Vagina (tissue), 2 donors: Measurements from ENCODE around the gene DPP6. TPM values are rescaled to one million over a fixed set of nuclear protein-coding genes. Genes with fewer than 3 reads are reported as not detected.

Experiments
- DNase-seq, 2 donors: peaks; one replicate each; pipeline ENCODE4 v3.0.0-alpha.2; 2017; ENCODE audit errors: extremely low spot score in 2 of 2
- H3K27ac ChIP-seq: fragments of 200-600 bp; sonication (generic); one replicate; pipeline ENCODE4 v1.5.1; 2019
- H3K27me3 ChIP-seq: fragments of 200-600 bp; sonication (generic); one replicate; pipeline ENCODE4 v1.5.1; 2019
- H3K36me3 ChIP-seq, 2 donors: fragments of 200-600 bp; sonication (generic); one replicate each; pipeline ENCODE4 v1.5.1; 2017 to 2019
- H3K4me1 ChIP-seq: fragments of 200-600 bp; sonication (generic); one replicate; pipeline ENCODE4 v1.5.1; 2019
- H3K4me3 ChIP-seq, 2 donors: fragments of 200-600 bp; sonication (generic); 1 replicate in 1 of 2; 2 replicates in 1 of 2; pipeline ENCODE4 v1.5.1; 2016 to 2019
- H3K9me3 ChIP-seq: fragments of 200-600 bp; sonication (generic); one replicate; pipeline ENCODE4 v1.5.1; 2019
- CTCF ChIP-seq, 3 experiments: fragments of 450-650 bp in 2 of 3; fragments of 200-600 bp in 1 of 3; sonication (generic) in 1 of 3; IDR thresholded peaks; one replicate each; pipeline ENCODE4 v1.5.1; 2017 to 2019; ENCODE audit warnings: antibody characterized with exemption in 3 of 3, mild to moderate bottlenecking in 2 of 3, moderate library complexity in 2 of 3
- POLR2A ChIP-seq, 2 donors: fragments of 450-650 bp; IDR thresholded peaks; one replicate each; pipeline ENCODE4 v1.6.1; 2017; ENCODE audit warnings: antibody characterized with exemption in 2 of 2, mild to moderate bottlenecking in 2 of 2, moderate library complexity in 2 of 2
- POLR2AphosphoS5 ChIP-seq, 2 donors: sonication (generic); formaldehyde crosslinking; IDR thresholded peaks; one replicate each; pipeline ENCODE4 v1.9.0; 2017; ENCODE audit warnings: antibody characterized with exemption in 2 of 2, mild to moderate bottlenecking in 2 of 2, low read depth in 1 of 2; ENCODE audit not compliant: insufficient read depth in 1 of 2
- intact Hi-C: fragments of 100-400 bp; cut with DNase I; formaldehyde crosslinking; loops from one replicate; pipeline ENCODE4 v1.15.1; 2023
- total RNA-seq: library from RNA; depleted of rRNA; stranded (reverse); fragments of >200 nt; gene quantifications from one replicate; pipeline ENCODE4 v1.2.3, GENCODE V29; 2016

Gene DPP6
- total RNA-seq, 1 donor from 2014 or later, result 7.9 TPM

- intact Hi-C loops, result no loop called here
- H3K36me3 ChIP-seq, result no peaks in the 10 kb centered on the region
- no peaks in the 10 kb centered on the region for H3K9me3 ChIP-seq
- no peak for TF ChIP-seq CTCF (IDR thresholded peaks at IDR 0.05)
- TF ChIP-seq POLR2A (IDR thresholded peaks at IDR 0.05), result no peak
- no peak for TF ChIP-seq POLR2AphosphoS5 (IDR thresholded peaks at IDR 0.05; ENCODE audit: insufficient read depth in 1 of 2, low read depth in 1 of 2)
- H3K27me3 ChIP-seq, result no peaks in the 10 kb centered on the region
- no peaks in the 10 kb centered on the region for H3K4me1 ChIP-seq
- no peak overlapping the region for H3K27ac ChIP-seq
- DNase-seq, result no peak
- no peak overlapping the region for H3K4me3 ChIP-seq
These were observed 179.5 kb downstream of the DPP6 start for GRCh38 chr7:154231732-154232131.

- no peaks in the 10 kb centered on the region for H3K9me3 ChIP-seq
- no peak overlapping the region for H3K4me3 ChIP-seq
- intact Hi-C loops, result no loop called here
- H3K36me3 ChIP-seq, result no peaks in the 10 kb centered on the region
- no peaks in the 10 kb centered on the region for H3K4me1 ChIP-seq
- no peak for DNase-seq
- H3K27me3 ChIP-seq, result no peaks in the 10 kb centered on the region
- TF ChIP-seq POLR2A (IDR thresholded peaks at IDR 0.05) (no peak), POLR2AphosphoS5 (IDR thresholded peaks at IDR 0.05; ENCODE audit: insufficient read depth in 1 of 2, low read depth in 1 of 2) (no peak), CTCF (IDR thresholded peaks at IDR 0.05) (no peak)
- H3K27ac ChIP-seq, result no peak overlapping the region
These were observed 180.5 kb downstream of the DPP6 start for GRCh38 chr7:154232700-154233099.

- no peak for TF ChIP-seq POLR2A (IDR thresholded peaks at IDR 0.05)
- no peak for TF ChIP-seq CTCF (IDR thresholded peaks at IDR 0.05)
- TF ChIP-seq POLR2AphosphoS5 (IDR thresholded peaks at IDR 0.05; ENCODE audit: insufficient read depth in 1 of 2, low read depth in 1 of 2), result no peak
- intact Hi-C loops, result no loop called here
- H3K27ac ChIP-seq, result no peak overlapping the region
- DNase-seq, result no peak
- H3K36me3 ChIP-seq, result no peaks in the 10 kb centered on the region
- H3K4me3 ChIP-seq, result no peak overlapping the region
- no peaks in the 10 kb centered on the region for H3K4me1 ChIP-seq
- no peaks in the 10 kb centered on the region for H3K9me3 ChIP-seq
- H3K27me3 ChIP-seq, result no peaks in the 10 kb centered on the region
These were observed 189.8 kb downstream of the DPP6 start for GRCh38 chr7:154241988-154242387.

GRCh38 chr7:154242709-154243108, 190.5 kb downstream of the DPP6 start:
- Histone ChIP-seq H3K9me3 (no peaks in the 10 kb centered on the region), H3K4me3 (no peak overlapping the region), H3K4me1 (no peaks in the 10 kb centered on the region), H3K36me3 (no peaks in the 10 kb centered on the region), H3K27ac (no peak overlapping the region), H3K27me3 (no peaks in the 10 kb centered on the region)
- intact Hi-C loops, result no loop called here
- DNase-seq, result no peak
- TF ChIP-seq POLR2AphosphoS5 (IDR thresholded peaks at IDR 0.05; ENCODE audit: insufficient read depth in 1 of 2, low read depth in 1 of 2), result no peak
- TF ChIP-seq POLR2A (IDR thresholded peaks at IDR 0.05), result no peak

GRCh38 chr7:154252046-154252445, 199.8 kb downstream of the DPP6 start:
- Histone ChIP-seq H3K27me3 (no peaks in the 10 kb centered on the region), H3K4me1 (no peaks in the 10 kb centered on the region)

GRCh38 chr7:154253810-154254209, 201.6 kb downstream of the DPP6 start:
- DNase-seq, result no peak
- Histone ChIP-seq H3K9me3 (no peaks in the 10 kb centered on the region), H3K36me3 (no peaks in the 10 kb centered on the region), H3K4me3 (no peak overlapping the region), H3K4me1 (no peaks in the 10 kb centered on the region), H3K27me3 (no peaks in the 10 kb centered on the region), H3K27ac (no peak overlapping the region)
- TF ChIP-seq CTCF (IDR thresholded peaks at IDR 0.05) (no peak), POLR2AphosphoS5 (IDR thresholded peaks at IDR 0.05; ENCODE audit: insufficient read depth in 1 of 2, low read depth in 1 of 2) (no peak), POLR2A (IDR thresholded peaks at IDR 0.05) (no peak)
- intact Hi-C loops, result no loop called here

More at GRCh38 chr7:154252046-154252445, 199.8 kb downstream of the DPP6 start:
- TF ChIP-seq POLR2AphosphoS5 (IDR thresholded peaks at IDR 0.05; ENCODE audit: insufficient read depth in 1 of 2, low read depth in 1 of 2), result no peak
- Histone ChIP-seq H3K36me3 (no peaks in the 10 kb centered on the region), H3K4me3 (no peak overlapping the region), H3K27ac (no peak overlapping the region), H3K9me3 (no peaks in the 10 kb centered on the region)
- intact Hi-C loops, result no loop called here
- DNase-seq, result no peak
